Caco-2 (cell line): ENCODE data around the gene LRRC2. TPM values are rescaled to one million over a fixed set of nuclear protein-coding genes. Genes with fewer than 3 reads are reported as not detected.

Experiments used
- BruUV-seq: library from RNA; stranded (reverse); fragments of 400-500 nt; replicated peaks from 2 replicates; lab custom pipeline; 2021; lab: Mats Ljungman, UMichigan
- CTCF ChIA-PET: fragments of 300-600 bp; sonication (Branson Sonifier 250); formaldehyde crosslinking; loops from one replicate; lab custom pipeline; 2022; ENCODE audit warnings: antibody characterized with exemption; lab: Charles Lee
- POLR2A ChIA-PET: fragments of 300-600 bp; sonication (Branson Sonifier 250); formaldehyde crosslinking; loops from one replicate; lab custom pipeline; 2022; ENCODE audit warnings: antibody characterized with exemption; lab: Charles Lee
- DNase-seq, 2 experiments: peaks; one replicate each; pipeline versions ENCODE4 v3.0.0 to v3.0.0-alpha.2; 2020 to 2022
- H3K27me3 ChIP-seq: replicated peaks from 2 replicates; pipeline ENCODE4 v1.6.0; 2011; ENCODE audit warnings: low read length; ENCODE audit not compliant: control insufficient read depth, insufficient read depth
- H3K36me3 ChIP-seq: 2 replicates; pipeline ENCODE4 v1.5.1; 2011; ENCODE audit warnings: low read length; ENCODE audit not compliant: control insufficient read depth, insufficient read depth
- H3K4me1 ChIP-seq: fragments of 250-450 bp; sonication (Bioruptor Pico); 2 replicates; pipeline ENCODE4 v1.5.1; 2020; ENCODE audit warnings: mild to moderate bottlenecking
- H3K4me3 ChIP-seq: 2 replicates; pipeline ENCODE4 v1.5.1; 2011; ENCODE audit warnings: low read depth, mild to moderate bottlenecking, control low read depth, low read length
- H3K9me3 ChIP-seq: fragments of 250-450 bp; sonication (Bioruptor Pico); 2 replicates; pipeline ENCODE4 v1.5.1; 2020; ENCODE audit warnings: mild to moderate bottlenecking, moderate library complexity
- H3K27ac Mint-ChIP-seq: one replicate; pipeline ENCODE4 v1.8.0; 2022; ENCODE audit warnings: mixed read lengths; ENCODE audit not compliant: unreplicated experiment
- H3K27me3 Mint-ChIP-seq: one replicate; pipeline ENCODE4 v1.8.0; 2022; ENCODE audit warnings: mixed read lengths; ENCODE audit not compliant: insufficient read depth, unreplicated experiment
- H3K36me3 Mint-ChIP-seq: one replicate; pipeline ENCODE4 v1.8.0; 2022; ENCODE audit warnings: mild to moderate bottlenecking, mixed read lengths; ENCODE audit not compliant: insufficient read depth, unreplicated experiment
- H3K4me1 Mint-ChIP-seq: one replicate; pipeline ENCODE4 v1.8.0; 2022; ENCODE audit warnings: low read depth, mixed read lengths; ENCODE audit not compliant: unreplicated experiment
- H3K4me3 Mint-ChIP-seq: one replicate; pipeline ENCODE4 v1.8.0; 2022; ENCODE audit warnings: mild to moderate bottlenecking, moderate library complexity, mixed read lengths; ENCODE audit not compliant: unreplicated experiment
- H3K9me3 Mint-ChIP-seq: one replicate; pipeline ENCODE4 v1.8.0; 2022; ENCODE audit warnings: mixed read lengths; ENCODE audit not compliant: unreplicated experiment
- CTCF ChIP-seq, 2 experiments: fragments of 200-600 bp in 1 of 2; IDR thresholded peaks; 1 replicate in 1 of 2; 2 replicates in 1 of 2; pipeline versions ENCODE4 v1.5.1 to v1.8.0; 2011 to 2022; ENCODE audit warnings: antibody characterized with exemption in 1 of 2, control low read depth in 1 of 2, inconsistent platforms in 1 of 2, low read depth in 1 of 2, low read length in 1 of 2, mild to moderate bottlenecking in 1 of 2, moderate library complexity in 1 of 2; ENCODE audit not compliant: insufficient read depth in 1 of 2, severe bottlenecking in 1 of 2, unreplicated experiment in 1 of 2
- intact Hi-C: fragments of 100-400 bp; cut with micrococcal nuclease; formaldehyde crosslinking; loops from one replicate; pipeline ENCODE4 v1.10.0; 2022; ENCODE audit not compliant: unreplicated experiment
- total RNA-seq: library from RNA; stranded (reverse); gene quantifications from 2 replicates; pipeline ENCODE4 v1.2.3, GENCODE V29; 2022

Gene LRRC2
- total RNA-seq, 1 experiment from 2014 or later, result 0.27 TPM

- Mint-ChIP-seq H3K36me3 (no peaks in the 10 kb centered on the region), H3K27me3 (peaks cover 3% of the 10 kb centered on the region), H3K4me1 (peaks cover 10% of the 10 kb centered on the region), H3K4me3 (no peak overlapping the region), H3K27ac (no peak overlapping the region), H3K9me3 (peaks cover 10% of the 10 kb centered on the region)
- Histone ChIP-seq H3K4me1 (no peaks in the 10 kb centered on the region), H3K27me3 (no peaks in the 10 kb centered on the region), H3K36me3 (no peaks in the 10 kb centered on the region), H3K9me3 (no peaks in the 10 kb centered on the region), H3K4me3 (no peak overlapping the region)
- no peak for DNase-seq
- BruUV-seq, result no TSS peak
- POLR2A ChIA-PET, result no interaction called here
- intact Hi-C loops, result no loop called here
- no peak for TF ChIP-seq CTCF (IDR thresholded peaks at IDR 0.05; ENCODE audit: insufficient read depth in 1 of 2, low read depth in 1 of 2, low read length in 1 of 2, severe bottlenecking in 1 of 2, unreplicated experiment in 1 of 2)
- CTCF ChIA-PET, result no interaction called here
These were observed 28.3 kb downstream of the LRRC2 start for GRCh38 chr3:46537779-46538178.

GRCh38 chr3:46537316-46537715, 28.8 kb downstream of the LRRC2 start:
- ChIA-PET POLR2A (no interaction called here), CTCF (no interaction called here)
- peaks cover 10% of the 10 kb centered on the region for H3K9me3 Mint-ChIP-seq
- Histone ChIP-seq H3K4me3 (no peak overlapping the region), H3K4me1 (no peaks in the 10 kb centered on the region), H3K36me3 (no peaks in the 10 kb centered on the region), H3K9me3 (no peaks in the 10 kb centered on the region), H3K27me3 (no peaks in the 10 kb centered on the region)
- peaks cover 5% of the 10 kb centered on the region for H3K4me1 Mint-ChIP-seq
- H3K27me3 Mint-ChIP-seq, result peaks cover 3% of the 10 kb centered on the region
- DNase-seq, result no peak
- TF ChIP-seq CTCF (IDR thresholded peaks at IDR 0.05; ENCODE audit: insufficient read depth in 1 of 2, low read depth in 1 of 2, low read length in 1 of 2, severe bottlenecking in 1 of 2, unreplicated experiment in 1 of 2), result no peak
- H3K4me3 Mint-ChIP-seq, result no peak overlapping the region
- H3K36me3 Mint-ChIP-seq, result no peaks in the 10 kb centered on the region
- no TSS peak for BruUV-seq
- H3K27ac Mint-ChIP-seq, result no peak overlapping the region
- intact Hi-C loops, result no loop called here

GRCh38 chr3:46536758-46537157, 29.3 kb downstream of the LRRC2 start:
- BruUV-seq, result no TSS peak
- no peak for TF ChIP-seq CTCF (IDR thresholded peaks at IDR 0.05; ENCODE audit: insufficient read depth in 1 of 2, low read depth in 1 of 2, low read length in 1 of 2, severe bottlenecking in 1 of 2, unreplicated experiment in 1 of 2)
- no peaks in the 10 kb centered on the region for H3K27me3 ChIP-seq
- no peaks in the 10 kb centered on the region for H3K4me1 Mint-ChIP-seq
- H3K36me3 Mint-ChIP-seq, result no peaks in the 10 kb centered on the region
- H3K9me3 Mint-ChIP-seq, result peaks cover 10% of the 10 kb centered on the region
- H3K4me3 ChIP-seq, result no peak overlapping the region
- H3K36me3 ChIP-seq, result no peaks in the 10 kb centered on the region
- H3K4me3 Mint-ChIP-seq, result no peak overlapping the region
- H3K9me3 ChIP-seq, result no peaks in the 10 kb centered on the region
- DNase-seq, result no peak
- no peaks in the 10 kb centered on the region for H3K4me1 ChIP-seq
- ChIA-PET CTCF (no interaction called here), POLR2A (no interaction called here)
- no peak overlapping the region for H3K27ac Mint-ChIP-seq
- peaks cover 3% of the 10 kb centered on the region for H3K27me3 Mint-ChIP-seq
- intact Hi-C loops, result no loop called here
